Nephron progenitor cell (in vitro differentiated cells): ENCODE data around the gene CD164L2.

Experiments
- DNase-seq: peaks from one replicate; pipeline ENCODE4 v3.0.0; 2021
- H3K27ac Mint-ChIP-seq: 2 replicates; pipeline ENCODE4 v1.8.0; 2021; ENCODE audit warnings: mild to moderate bottlenecking, moderate library complexity, mixed read lengths
- H3K27me3 Mint-ChIP-seq: 2 replicates; pipeline ENCODE4 v1.8.0; 2021; ENCODE audit warnings: mild to moderate bottlenecking, low read depth, mixed read lengths; ENCODE audit not compliant: poor library complexity
- H3K36me3 Mint-ChIP-seq: 2 replicates; pipeline ENCODE4 v1.8.0; 2021; ENCODE audit warnings: low read depth, mixed read lengths
- H3K4me1 Mint-ChIP-seq: 2 replicates; pipeline ENCODE4 v1.8.0; 2021; ENCODE audit warnings: mixed read lengths
- H3K4me3 Mint-ChIP-seq: 2 replicates; pipeline ENCODE4 v1.8.0; 2021; ENCODE audit warnings: mild to moderate bottlenecking, moderate library complexity, mixed read lengths
- H3K9me3 Mint-ChIP-seq: 2 replicates; pipeline ENCODE4 v1.8.0; 2021; ENCODE audit warnings: mild to moderate bottlenecking, moderate library complexity, mixed read lengths
- TF ChIP-seq, protein P1 (sequence below): fragments of 200-600 bp; sonication (generic); IDR thresholded peaks from 2 replicates; pipeline ENCODE4 v1.5.0; 2021; ENCODE audit warnings: antibody characterized with exemption

The CD164L2 gene

DNA sequence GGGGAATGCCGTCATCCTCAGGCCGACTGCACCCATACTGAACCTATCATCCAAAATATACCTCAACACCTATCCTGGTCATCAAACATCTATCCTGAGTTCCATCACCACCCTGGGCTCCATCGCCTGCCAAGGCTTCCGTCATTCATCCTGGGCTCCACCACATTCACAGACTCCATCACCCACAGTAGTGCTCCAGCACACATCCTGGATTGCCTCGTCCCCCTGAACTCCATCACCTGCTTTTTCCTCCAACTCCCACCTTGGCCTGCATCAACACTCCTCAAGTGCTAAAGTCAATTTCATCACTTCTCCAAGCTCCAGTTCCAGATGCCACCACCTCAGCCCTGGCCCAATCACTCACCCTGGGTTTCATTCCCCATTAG, 24.2 kb downstream of the CD164L2 start:
- Mint-ChIP-seq H3K9me3 (no peaks in the 10 kb centered on the region), H3K4me1 (peaks cover 54% of the 10 kb centered on the region), H3K4me3 (peak overlapping the region; percentile 3), H3K27ac (no peak overlapping the region), H3K36me3 (peaks cover 10% of the 10 kb centered on the region), H3K27me3 (peaks cover 42% of the 10 kb centered on the region)
- DNase-seq, result no peak
- TF ChIP-seq, protein P1, sequence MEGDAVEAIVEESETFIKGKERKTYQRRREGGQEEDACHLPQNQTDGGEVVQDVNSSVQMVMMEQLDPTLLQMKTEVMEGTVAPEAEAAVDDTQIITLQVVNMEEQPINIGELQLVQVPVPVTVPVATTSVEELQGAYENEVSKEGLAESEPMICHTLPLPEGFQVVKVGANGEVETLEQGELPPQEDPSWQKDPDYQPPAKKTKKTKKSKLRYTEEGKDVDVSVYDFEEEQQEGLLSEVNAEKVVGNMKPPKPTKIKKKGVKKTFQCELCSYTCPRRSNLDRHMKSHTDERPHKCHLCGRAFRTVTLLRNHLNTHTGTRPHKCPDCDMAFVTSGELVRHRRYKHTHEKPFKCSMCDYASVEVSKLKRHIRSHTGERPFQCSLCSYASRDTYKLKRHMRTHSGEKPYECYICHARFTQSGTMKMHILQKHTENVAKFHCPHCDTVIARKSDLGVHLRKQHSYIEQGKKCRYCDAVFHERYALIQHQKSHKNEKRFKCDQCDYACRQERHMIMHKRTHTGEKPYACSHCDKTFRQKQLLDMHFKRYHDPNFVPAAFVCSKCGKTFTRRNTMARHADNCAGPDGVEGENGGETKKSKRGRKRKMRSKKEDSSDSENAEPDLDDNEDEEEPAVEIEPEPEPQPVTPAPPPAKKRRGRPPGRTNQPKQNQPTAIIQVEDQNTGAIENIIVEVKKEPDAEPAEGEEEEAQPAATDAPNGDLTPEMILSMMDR, result no peak

DNA sequence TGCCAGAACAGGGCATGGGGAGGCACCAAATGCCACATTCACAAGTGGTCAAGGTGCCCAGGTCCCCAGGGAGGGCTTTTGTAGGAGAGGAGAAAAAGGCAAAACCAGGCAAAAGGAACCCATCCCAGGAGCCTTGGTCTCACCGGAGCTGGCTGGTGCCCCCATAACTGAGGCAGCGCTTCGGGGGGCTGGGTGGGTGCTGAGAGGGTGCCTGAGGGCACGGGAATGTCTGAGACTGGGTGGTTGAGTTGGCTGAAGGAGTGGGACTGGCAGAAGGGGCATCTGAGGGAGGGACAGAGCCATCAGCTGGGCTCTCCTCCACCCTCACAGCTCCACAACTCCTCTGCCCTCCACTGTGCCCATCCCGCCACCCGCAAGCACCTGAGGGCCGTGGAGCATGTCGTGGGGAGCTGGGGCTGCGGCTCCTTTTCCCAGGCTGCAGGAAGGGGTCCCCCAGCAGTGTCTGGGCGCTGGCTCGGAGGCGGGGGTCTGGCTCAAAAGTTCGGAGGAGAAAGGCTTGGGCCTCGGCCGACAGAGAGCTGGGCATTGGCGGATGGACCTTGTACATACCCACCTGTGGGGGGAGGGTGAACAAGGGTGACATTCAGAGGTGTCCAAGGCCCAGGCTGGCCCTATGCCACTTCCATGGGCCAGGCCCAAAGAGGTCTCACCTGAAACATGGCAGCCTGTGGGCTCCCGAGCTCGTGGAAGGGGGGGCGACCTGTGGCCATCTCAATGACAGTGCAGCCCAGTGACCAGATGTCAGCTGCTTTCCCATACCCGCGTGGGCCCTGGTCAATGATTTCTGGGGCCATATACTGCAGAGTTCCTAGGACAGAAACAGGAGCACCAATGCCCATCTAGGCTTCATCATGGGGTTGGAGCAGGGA, 24.9 kb downstream of the CD164L2 start:
- no peak for DNase-seq
- Mint-ChIP-seq H3K9me3 (no peaks in the 10 kb centered on the region), H3K4me3 (no peak overlapping the region), H3K27ac (no peak overlapping the region), H3K4me1 (peaks cover 52% of the 10 kb centered on the region), H3K27me3 (peaks cover 42% of the 10 kb centered on the region), H3K36me3 (peaks cover 10% of the 10 kb centered on the region)
- TF ChIP-seq, protein P1, result no peak

DNA sequence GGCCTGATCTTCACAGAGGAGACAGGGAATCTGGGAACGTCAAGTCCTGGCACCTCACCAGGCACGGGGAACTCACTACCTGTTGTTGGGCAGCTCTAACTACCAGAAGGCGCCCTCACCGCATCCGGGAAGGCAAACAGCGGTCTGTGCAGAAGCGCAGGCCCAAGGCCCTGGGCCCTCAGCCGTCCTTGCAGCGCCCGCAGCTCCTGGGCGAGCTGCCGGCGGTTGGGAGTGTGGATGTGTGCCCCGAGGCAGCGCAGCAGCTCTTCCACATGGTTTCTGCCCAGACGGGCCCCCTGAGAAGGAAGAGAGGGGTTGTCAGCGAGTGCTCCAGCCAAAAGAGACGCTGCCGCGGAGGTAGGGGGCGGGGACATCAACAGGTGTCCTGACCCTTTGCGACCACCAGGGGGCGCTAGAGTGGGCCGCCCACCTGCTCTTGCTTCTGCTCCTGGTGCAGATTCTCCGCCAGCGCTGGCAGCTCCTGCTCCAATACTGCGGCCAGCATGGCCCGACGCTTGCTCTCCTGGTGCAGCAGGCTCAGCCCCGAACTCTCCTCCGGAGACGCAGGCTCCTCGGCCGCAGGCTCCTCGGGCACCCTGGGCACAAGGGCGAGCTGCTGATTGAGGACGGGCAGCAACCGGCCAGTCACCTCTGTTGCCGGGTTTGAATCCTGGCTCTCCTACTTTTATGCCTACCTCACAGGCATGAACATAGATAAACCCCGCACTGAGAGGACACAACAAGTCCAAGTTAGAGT, 25.7 kb downstream of the CD164L2 start:
- no peak overlapping the region for H3K27ac Mint-ChIP-seq
- peak; percentile 84 for DNase-seq
- no peaks in the 10 kb centered on the region for H3K9me3 Mint-ChIP-seq
- H3K4me1 Mint-ChIP-seq, result peaks cover 44% of the 10 kb centered on the region
- TF ChIP-seq, protein P1, result peak; percentile 99
- H3K27me3 Mint-ChIP-seq, result peaks cover 42% of the 10 kb centered on the region
- H3K4me3 Mint-ChIP-seq, result no peak overlapping the region
- H3K36me3 Mint-ChIP-seq, result peaks cover 10% of the 10 kb centered on the region

DNA sequence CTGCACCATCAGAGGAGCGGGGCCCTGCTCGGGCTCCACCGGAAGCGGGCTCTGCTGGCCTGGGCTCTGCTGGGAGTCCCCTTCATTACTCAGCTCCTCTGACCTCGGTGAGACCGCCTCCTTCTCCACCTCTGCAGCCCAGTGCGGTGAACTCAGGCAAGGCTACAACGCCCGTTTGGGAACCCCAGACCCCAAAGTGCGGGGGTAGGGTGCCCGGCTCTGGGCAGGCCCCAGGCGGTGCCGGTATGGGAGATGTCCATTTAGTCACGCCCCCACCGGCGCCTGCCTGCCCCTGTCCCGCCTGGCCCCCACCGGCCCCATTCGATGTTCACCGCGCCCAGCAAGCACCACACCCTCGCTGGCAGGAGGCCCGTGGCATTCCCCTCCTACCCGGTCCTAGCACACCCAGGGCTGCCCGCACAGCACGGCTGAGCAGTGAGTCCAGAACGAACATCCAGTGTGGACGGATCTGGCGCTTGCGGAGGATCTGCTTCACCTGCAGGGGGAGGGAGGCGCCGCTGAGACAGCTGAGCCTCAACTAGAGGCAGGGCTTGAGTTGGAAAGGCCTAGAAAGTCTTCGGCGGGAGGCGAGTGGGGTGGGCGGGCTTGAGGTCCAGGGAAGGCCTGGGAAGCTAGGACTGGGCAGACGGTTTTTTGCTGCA, 26.4 kb downstream of the CD164L2 start:
- TF ChIP-seq, protein P1, result no peak
- Mint-ChIP-seq H3K4me3 (no peak overlapping the region), H3K27ac (no peak overlapping the region), H3K27me3 (peaks cover 45% of the 10 kb centered on the region), H3K36me3 (peaks cover 10% of the 10 kb centered on the region), H3K4me1 (peaks cover 43% of the 10 kb centered on the region), H3K9me3 (no peaks in the 10 kb centered on the region)
- DNase-seq, result no peak

DNA sequence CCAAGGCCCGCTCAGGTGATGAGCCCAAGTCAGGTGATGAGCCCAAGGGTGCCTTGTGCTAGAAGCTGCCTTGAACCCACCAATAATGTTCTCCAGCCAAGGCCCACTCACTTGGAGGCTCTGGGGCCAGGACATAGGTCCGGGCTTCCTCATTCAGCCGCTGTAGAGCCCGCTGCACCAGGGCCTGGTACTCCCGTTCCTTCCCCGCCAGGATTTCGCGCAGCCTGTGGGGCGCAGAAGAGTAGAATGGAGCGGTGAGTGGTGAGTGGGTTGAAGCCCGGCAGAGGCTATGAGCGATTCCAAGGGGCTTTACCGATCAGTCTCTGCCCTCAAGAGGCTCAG, 26.9 kb downstream of the CD164L2 start:
- TF ChIP-seq, protein P1, result no peak
- Mint-ChIP-seq H3K27me3 (peaks cover 44% of the 10 kb centered on the region), H3K4me3 (no peak overlapping the region), H3K9me3 (no peaks in the 10 kb centered on the region), H3K4me1 (peaks cover 48% of the 10 kb centered on the region), H3K27ac (no peak overlapping the region), H3K36me3 (peaks cover 10% of the 10 kb centered on the region)
- no peak for DNase-seq
